Omental fat pad (tissue), 4 donors: ENCODE measurements around the gene CTTN. TPM values are rescaled to one million over a fixed set of nuclear protein-coding genes. Genes with fewer than 3 reads are reported as not detected.

ENCODE experiments used
- ATAC-seq: fragments of 150-250 bp; one replicate; pipeline ENCODE4 v1.9.1; 2016; ENCODE audit warnings: mild to moderate bottlenecking, moderate library complexity; ENCODE audit not compliant: low FRiP score
- DNase-seq: peaks from one replicate; pipeline ENCODE4 v3.0.0-alpha.2; 2019; ENCODE audit warnings: low spot score
- total RNA-seq, 4 donors: library from RNA; depleted of rRNA; stranded (reverse); fragments of >200 nt; gene quantifications; one replicate each; pipeline ENCODE4 v1.1.0, GENCODE V29; 2016
- TF ChIP-seq, protein P1 (sequence below), 3 donors: fragments of 450-650 bp; IDR thresholded peaks; one replicate each; pipeline ENCODE4 v1.5.1; 2016 to 2017; ENCODE audit warnings: antibody characterized with exemption in 3 of 3, mild to moderate bottlenecking in 3 of 3, moderate library complexity in 2 of 3

The CTTN gene
- total RNA-seq, 4 donors from 2014 or later: 240 to 341 (median 294) TPM

GRCh38 chr11:70460964-70461363, 62.6 kb downstream of the CTTN start:
- no peak for DNase-seq
- no peak for ATAC-seq
- TF ChIP-seq, protein P1, sequence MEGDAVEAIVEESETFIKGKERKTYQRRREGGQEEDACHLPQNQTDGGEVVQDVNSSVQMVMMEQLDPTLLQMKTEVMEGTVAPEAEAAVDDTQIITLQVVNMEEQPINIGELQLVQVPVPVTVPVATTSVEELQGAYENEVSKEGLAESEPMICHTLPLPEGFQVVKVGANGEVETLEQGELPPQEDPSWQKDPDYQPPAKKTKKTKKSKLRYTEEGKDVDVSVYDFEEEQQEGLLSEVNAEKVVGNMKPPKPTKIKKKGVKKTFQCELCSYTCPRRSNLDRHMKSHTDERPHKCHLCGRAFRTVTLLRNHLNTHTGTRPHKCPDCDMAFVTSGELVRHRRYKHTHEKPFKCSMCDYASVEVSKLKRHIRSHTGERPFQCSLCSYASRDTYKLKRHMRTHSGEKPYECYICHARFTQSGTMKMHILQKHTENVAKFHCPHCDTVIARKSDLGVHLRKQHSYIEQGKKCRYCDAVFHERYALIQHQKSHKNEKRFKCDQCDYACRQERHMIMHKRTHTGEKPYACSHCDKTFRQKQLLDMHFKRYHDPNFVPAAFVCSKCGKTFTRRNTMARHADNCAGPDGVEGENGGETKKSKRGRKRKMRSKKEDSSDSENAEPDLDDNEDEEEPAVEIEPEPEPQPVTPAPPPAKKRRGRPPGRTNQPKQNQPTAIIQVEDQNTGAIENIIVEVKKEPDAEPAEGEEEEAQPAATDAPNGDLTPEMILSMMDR (IDR thresholded peaks at IDR 0.05): no peak

- DNase-seq (no peak), ATAC-seq (no peak)
- TF ChIP-seq, protein P1 (IDR thresholded peaks at IDR 0.05): no peak
Observed at GRCh38 chr11:70462818-70463477, 64.6 kb downstream of the CTTN start.

DNA sequence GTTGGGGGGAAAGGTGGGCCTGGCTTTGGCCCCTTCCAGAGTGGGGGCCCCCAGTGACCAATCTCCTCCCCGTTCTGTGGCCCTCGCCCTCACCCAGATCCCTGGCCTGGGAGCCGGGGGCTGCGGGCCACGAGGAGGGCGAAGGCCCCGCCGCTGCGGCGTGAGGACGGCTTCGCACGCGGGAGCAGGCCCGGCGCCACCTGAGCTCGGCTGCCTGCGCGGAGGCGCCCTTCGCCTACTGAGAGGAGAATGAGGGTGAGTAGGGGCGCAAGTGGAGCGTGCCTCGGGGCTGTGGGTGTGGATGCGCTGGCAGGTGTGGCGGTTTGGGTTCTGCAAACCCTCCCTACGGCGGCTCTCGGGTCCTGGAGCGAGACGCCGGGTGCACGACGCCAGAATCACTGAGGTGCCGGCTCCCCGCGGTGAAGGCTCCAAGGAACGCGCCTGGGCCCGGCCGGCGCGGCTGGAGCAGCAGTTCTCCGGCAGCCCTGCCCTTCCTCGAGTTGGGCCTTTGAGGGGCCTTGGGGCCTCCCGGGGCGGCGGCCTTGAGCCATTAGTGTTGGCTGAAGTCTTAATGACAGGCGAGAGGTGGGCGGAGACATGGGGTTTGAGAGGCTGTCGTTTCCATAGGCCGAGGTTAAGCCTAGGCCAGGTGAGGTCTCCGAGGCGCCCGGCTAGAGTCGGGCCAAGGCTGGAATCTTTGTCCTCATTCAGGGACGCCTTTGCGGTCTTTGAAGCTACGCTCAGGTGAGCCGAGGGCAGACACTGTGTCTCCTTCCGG, 65.3 kb downstream of the CTTN start:
- ATAC-seq (no peak), DNase-seq (no peak)
- TF ChIP-seq, protein P1 (IDR thresholded peaks at IDR 0.05): no peak

DNA sequence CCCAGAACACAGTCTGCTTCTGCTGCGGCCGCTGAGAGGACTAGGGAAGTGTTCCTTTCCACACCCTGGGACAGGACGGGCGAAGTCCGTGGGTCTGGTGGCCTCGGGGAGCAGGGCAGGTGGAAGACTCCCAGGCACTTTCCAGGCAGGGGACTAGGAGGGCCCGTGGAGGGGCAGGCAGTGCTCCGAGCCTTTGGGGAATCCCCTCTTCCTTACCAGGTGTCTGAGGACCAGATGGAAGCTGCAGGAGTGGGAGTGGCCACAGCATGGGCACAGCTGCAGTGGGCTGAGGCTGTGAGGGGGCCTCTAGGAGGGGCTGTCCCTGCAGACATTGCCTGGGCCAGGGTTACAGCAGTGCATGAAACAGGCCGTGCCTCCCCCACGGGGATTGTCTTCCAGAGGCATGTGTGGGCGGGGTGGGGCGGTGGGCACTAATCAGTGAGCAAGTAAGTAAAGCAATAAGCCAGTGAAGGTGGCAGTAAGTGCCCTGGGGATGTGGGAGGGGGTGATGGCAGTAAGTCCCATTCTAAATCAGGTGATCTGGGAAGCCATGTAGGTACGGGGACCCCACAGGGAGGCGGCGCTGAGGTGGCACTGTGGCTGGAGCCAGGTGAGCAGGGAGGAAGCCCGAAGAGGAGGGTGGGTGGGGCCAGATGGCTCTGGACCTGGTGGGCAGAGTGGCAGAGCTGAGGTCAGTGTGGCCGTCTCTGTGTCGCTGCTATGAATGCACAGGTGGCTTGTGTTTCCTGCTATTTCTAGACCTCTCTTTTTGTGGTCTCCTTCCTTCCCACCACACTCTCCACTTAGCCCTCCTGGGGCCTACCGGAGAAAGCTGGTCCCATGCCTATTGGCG, 66.4 kb downstream of the CTTN start:
- TF ChIP-seq, protein P1 (IDR thresholded peaks at IDR 0.05): no peak
- no peak for ATAC-seq
- DNase-seq: no peak

DNA sequence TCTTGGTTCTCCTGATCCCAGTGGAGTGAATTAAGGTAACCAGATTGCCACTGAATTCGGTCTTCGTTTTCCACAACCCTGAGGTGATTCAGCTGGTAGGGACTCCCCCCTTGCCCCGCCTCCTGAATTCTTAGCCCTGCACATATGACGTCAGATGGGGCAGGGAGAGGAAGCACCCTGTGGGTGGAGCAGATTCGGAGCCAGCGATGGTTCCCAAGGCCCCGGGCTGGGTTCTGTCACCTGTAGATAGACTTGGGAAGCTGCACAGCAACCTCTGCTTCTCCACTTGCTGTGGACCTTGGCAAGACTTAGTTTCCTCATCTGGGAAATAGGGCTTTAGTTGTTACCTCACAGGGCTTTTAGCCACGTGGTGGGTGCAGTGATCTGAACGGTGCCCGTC, 67.8 kb downstream of the CTTN start:
- no peak for DNase-seq
- no peak for ATAC-seq
- TF ChIP-seq, protein P1 (IDR thresholded peaks at IDR 0.05): no peak

GRCh38 chr11:70466596-70466995, 68.3 kb downstream of the CTTN start:
- no peak for ATAC-seq
- no peak for DNase-seq
- TF ChIP-seq, protein P1 (IDR thresholded peaks at IDR 0.05): no peak
